HG03103 (cell line): ENCODE measurements around the gene MS4A14.
"Not testable (repeated sequence)": the region's sequence is repeated elsewhere in the genome, so short reads cannot be mapped to it uniquely, and the experiment has no call there.

Source experiments
- ATAC-seq: cut with Tn5 transposase; IDR thresholded peaks from one replicate; pipeline ENCODE4 v1.9.1; 2021; ENCODE audit warnings: low read depth; ENCODE audit not compliant: unreplicated experiment

The MS4A14 gene, protein sequence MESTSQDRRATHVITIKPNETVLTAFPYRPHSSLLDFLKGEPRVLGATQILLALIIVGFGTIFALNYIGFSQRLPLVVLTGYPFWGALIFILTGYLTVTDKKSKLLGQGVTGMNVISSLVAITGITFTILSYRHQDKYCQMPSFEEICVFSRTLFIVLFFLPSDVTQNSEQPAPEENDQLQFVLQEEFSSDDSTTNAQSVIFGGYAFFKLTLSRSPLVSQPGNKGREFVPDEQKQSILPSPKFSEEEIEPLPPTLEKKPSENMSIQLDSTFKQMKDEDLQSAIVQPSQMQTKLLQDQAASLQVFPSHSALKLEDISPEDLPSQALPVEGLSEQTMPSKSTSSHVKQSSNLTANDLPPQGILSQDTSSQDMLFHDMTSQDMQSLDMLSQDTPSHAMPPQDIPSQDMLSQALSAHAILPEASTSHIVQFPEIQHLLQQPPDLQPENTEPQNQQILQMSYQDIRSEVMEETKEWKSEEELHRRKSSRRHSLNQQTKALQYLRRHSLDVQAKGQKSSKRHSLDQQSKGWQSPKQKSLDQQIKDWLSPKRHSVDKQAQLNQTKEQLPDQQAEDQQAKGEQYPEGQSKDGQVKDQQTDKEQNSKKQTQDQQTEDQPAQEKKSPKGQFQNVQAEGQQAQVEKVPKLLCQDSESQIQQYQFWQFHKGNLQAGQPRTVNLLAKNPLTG

DNA sequence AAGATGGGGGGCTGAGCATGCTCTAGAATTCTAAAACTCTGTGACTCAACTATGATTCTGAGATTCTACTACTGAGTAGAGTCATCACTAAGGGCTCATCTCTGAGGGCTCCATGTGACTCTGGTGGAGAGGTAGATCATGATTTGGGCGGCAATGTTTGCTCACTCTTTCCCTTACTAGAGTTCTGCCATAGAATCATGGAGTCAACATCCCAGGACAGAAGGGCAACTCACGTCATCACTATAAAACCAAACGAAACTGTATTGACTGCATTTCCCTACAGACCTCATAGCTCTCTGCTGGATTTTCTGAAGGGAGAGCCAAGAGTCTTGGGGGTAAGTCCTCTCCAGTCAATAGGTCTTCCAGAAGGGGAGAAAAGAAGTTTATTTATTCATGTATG is at the start of gene MS4A14:
Gene MS4A14 (plus strand): TSS at position 78 of the 400 bp plus-strand sequence. CDS start 120 bp downstream, at position 198.
- no peak for ATAC-seq

DNA sequence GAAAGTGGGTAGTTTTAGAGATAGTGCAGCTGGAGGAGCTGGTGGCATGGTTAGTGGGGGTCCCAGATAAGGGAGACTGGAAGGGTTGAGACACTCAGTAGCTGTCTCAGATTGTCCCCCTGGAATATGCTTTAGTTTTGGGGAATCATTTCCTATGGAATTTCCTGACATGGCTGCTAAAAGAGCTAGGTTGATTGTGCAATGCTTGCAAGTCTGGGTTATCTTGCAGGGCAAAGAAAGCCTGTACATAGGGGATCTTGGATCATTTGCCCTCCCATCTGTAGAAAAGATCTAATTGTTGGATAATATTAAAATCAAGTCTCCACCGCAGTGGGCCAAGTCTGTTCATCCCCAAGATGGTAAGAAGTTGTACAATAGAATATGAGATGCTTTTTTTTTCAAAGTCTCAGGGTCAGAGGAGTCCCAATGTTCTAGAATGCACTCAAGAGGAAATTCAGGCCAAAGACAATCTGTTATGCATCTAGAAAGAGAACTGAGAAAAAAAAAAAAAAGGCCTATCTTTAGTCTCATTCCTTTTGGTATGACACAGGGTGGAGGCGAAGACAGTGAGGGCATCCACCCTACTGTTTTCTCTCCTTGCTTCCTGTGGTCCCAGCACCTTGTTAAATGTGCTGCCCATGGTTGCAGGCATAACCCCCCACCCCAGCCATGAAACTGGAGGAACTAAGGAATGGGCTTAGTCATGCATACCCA is 49.0 kb upstream of the MS4A14 start:
- peak; percentile 52 for ATAC-seq

DNA sequence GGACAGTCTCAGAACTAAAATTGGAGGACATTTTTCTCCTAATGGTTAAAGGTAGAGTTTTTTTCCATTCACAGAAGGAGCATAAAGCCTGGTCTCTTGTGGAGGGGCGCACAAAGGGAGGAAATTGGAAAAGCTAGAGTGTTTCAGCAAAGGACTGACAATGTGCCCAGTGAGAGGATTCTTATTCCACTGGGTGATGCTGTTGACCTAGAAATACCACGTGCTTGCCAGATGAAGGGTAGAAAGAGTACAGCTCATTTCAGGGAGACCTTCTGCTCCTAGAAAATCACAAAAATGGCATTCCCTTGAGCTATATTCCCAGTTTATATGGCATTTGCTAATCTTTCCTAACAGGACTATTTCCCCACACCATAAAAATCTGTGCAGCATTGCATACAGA is 48.1 kb upstream of the MS4A14 start:
- no peak for ATAC-seq

DNA sequence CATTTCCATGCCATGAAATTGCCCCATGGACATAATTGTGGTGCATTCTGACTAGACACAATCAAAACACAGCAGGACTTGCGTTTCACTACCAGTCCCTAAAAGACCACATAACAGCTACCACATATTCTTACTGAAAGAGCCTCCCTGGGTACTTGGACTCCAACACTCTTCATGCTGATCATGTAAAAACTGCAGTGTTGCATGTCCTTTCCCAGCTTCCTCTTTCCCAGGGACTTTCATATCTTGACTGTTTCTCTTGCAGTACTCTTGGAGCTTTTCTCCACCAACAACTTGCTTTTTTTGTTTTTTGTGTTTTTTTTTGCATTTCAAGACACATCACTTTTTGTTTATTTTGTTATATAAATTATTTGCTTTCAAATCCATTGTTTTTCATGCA is 46.3 kb upstream of the MS4A14 start:
- ATAC-seq: no peak

DNA sequence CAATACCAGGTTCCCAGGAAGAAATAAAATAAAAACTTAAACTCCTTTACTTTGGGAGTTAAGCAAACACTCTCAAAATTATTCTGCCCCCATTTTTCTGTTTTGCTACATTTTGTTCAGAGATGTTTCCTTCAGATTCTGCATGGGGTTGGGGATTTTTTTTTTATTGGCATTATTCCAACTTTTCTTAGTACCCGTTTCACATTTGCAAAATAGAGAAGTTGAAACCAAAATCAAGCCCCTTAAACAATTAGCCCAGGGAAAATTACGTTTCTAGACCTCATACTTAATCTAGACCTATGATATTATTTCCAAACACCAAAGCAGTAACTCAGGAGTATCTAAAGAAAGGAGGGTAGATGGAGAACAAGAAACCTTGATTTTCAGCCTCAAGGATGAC is 38.5 kb upstream of the MS4A14 start:
- ATAC-seq: no peak

DNA sequence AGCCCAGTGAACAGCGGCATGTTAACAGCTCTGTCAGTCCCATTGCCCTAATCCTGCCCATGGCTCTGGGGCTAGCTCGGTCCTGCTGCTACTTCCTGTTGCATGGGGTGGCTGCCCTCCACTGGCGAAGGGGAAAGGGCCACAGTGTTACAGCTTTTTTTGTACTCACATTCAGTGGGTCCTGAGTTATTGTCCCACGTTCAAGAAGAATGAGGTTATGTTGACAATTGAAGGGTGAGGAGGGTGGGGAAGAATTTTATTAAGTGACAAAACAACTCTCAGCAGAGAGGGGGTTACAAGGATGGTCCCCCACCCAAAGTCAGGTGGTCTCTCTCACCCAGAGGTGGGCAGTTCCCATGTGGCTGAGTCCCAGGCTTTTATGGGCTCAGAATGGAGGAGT is 35.6 kb upstream of the MS4A14 start:
- ATAC-seq: no peak

DNA sequence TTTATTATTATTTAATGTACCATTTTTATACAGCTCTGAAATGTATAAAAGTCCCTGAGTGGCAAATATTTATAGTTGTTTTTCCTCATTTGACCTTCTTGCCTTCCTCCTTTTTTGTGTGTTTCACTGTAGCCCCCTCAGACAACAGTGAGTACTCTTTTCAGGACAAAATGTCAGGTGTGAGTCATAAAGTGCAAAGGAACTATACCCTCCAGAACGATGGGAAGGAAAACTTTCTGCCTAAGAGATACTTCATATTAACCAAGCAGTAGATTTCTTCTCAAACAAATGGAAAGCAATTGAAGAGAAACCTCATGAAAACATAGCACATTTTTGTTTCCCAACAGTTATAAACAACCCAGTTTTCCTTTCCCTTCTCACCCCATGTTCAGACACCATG is 34.0 kb upstream of the MS4A14 start:
- ATAC-seq: no peak

DNA sequence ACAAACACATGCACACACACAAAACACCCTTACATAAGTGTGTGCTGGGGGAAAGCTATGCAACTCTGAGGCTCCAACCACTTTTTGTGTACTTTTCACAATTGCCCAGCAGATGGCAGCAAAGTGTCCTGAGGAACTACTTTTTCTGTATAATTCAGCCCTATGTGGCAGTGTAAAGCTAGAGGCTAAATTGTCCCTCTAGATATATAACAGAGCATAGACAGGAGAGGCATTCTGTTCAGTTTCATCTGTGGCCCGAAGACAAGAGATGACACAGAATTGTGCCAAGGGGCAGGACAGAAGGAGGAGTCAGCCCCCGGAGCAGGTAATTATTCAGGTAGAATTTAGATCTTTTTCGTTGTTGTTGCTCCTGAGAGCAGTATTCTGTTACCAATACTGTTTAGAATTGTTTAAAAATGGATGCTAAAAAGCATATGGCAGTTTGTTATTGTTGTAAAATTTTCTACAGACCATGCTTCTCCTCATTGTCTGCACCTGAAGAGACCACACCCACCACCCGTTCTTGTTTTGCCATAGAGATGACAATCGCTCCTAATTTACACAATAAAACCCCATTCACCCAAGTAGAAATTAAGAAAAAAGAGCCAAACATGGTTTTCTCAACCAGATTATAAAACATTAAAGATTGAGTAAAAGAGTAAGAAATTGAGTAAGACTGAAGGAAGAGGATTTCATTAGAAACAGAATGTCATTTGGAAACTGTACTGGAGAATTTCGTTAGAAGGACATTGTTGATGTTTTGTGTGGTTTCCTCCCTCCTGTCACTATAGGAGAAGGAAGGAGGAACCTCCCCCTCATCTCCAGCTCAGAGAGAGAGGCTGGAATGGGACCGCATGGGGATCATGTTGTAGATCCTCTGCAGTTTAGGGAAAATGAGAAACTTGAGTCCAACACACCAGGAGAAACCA is 32.5 kb upstream of the MS4A14 start:
- ATAC-seq: peak; percentile 70

DNA sequence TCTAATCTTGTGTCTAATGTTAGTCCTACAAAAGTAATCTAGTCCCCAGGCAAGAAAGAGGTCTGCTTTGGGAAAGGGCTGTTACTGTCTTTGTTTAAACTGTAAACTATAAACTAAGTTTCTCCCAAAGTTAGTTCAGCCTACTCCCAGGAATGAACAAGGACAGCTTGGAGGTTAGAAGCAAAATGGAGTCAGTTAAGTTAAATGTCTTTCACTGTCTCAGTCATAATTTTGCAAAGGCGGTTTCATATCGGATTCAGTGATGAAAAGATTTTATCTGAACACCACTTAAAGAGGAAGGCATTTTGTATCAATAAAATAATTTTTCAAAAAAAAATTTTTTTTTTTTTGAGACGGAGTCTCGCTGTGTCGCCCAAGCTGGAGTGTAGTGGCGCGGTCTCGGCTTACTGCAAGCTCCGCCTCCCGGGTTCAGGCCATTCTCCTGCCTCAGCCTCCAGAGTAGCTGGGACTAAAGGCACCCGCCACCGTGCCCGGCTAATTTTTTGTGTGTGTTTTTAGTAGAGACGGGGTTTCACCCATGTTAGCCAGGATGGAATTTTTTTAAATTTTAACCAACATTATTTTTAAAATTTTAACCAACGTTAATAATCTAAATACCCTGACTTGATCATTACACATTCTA is 29.9 kb upstream of the MS4A14 start:
- not testable (repeated sequence) for ATAC-seq

DNA sequence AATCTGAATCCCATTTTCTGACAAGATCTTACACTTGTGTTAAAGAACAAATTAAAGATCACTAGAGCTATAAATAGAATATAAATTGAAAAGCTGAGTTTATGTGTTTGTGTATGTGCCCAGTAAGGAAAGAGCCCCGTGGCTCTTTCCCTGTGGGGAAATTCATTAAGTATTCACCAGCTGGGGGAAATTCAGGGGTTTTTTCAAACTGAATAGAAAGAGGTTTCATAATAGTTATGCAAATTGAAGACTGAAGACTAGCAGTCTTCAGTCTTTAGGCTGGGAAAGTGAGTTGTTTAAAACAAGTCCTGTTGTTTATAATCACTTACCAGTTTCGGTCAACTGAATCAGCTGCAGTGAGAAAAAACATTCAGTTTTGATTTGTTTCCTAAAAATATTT is 29.2 kb upstream of the MS4A14 start:
- peak; percentile 60 for ATAC-seq

DNA sequence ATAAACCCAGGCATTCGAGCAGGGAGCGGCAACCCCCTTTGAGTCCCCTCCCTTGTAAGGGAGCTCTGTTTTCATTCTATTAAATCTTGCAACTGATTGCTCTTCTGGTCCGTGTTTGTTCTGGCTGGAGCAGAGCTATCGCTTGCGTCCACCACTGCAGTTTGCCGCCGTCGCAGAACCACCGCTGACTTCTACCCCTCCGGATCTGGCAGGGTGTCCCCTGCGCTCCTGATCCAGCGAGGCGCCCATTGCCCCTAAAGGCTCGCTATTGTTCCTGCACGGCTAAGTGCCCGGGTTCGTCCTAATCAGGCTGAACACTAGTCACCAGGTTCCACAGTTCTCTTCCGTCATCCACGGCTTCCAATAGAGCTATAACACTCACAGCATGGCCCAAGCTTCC is 28.4 kb upstream of the MS4A14 start:
- no peak for ATAC-seq

DNA sequence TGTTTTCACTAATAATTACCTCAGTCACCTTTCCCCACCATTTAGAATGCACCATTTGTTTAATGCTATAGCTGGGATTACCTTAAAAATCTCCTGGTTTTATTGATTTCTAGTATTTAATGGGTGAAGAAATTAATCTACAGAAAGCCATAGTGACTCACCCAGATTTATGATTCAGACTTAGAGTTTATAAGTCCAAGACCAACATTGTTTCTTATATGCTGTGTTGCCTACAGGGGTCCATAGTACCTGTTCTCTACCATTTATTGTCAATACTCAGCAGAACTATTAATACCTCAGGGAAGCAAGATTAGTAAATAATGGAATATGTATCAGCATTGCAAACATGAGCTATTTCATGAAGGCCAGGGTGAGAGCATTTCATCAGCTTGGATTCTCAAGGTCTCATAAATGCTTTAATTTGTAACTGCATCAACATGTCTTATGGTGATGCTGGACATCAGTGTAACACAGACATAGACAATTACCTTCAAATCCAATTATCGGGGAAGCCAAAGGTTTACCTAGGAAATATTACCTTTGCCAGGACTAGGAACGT is 25.9 kb upstream of the MS4A14 start:
- ATAC-seq: no peak

DNA sequence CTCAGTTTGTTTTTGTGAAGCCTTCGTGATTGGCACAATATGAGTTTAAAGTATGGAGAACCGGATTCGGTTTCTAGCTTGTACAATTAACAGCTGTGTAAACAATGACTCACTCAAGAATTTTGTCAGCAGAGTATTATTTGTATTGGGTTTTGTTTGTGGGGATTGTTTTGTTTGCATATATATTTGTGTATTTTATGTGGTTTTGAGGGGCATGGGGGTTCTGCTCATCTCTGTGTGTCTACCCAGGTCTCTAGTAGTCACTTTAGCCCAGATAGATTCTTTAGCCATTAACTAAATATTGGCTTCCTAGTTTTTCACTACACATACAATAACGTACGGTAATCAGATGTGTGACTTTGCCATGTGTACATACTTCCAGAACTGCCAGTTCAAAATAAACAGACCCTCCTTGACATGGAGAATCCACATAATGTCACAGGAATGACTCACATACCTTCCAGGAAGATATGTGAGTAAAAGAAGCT is 25.4 kb upstream of the MS4A14 start:
- no peak for ATAC-seq

DNA sequence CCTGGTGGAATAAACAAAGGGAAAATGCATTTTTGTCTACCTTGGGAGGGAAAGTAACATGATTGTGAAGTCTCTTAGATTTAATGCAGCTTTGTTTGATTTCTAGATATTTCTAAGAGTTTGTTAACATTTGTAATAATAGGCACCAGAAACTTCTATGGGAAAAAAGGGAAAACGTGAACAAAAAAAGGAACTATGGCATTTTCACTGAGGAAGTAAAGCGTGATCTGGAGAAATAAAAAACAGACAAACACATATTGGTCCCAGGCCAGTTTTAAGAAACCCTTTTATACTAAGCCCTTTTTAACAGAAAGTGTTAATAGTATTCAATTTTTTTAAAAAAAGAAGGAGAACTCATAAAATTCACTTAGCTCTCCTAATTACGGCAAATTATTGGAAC is 24.9 kb upstream of the MS4A14 start:
- no peak for ATAC-seq

DNA sequence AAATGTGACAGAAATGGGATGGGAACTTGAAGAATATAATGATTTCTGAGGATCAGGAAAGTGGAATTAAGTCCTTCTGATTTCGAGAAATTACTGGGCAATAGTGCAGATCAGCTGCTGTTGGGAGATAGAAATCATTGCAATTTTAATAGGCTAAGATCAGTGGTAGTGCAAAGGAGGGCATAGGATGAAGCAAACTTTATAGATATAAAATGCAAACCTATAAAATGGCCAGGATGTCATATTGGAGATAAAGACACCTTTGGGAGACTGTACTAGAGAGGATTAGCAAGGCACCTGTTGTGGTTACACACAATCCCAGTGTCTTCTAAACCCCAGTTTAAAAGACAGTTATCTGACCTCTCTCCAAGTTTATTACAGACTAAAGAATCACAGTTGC is 24.4 kb upstream of the MS4A14 start:
- no peak for ATAC-seq

DNA sequence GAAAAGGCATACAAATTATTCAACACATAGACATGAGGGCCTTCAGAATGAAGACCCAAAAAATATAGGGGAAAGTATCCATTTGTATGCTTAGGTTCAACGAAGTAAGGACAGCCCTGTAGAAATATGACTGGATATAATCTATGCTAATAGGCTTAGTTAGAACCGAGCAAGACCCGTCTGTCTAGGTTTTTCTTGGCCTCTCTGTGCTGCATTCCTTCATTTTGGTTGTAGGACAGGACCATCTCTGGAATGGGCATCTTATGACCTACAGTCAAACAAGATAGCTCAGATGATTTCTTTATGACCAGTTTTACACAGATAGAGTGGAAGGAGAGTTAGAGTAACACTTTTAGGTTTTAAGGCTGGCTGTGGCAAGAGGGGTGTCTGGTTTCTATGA is 23.5 kb upstream of the MS4A14 start:
- ATAC-seq: no peak

DNA sequence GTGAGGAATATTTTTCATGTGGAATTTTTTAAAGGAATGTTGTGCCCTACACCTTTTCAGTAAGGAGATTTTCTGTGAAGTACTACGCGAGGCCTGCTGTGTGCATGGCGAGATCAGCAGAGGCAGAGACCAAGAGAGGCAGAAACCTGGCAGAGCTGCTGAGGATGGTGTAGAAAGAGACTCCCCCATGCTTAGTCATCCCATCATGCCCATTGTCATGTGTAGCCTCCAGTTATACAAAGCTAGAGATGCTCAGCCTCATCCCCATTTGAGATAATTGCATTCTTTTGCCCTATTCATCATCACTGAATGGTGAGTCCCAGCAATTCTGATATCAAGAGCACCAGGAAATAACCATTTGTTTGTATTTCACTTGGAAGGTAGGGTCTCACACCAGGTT is 20.9 kb upstream of the MS4A14 start:
- no peak for ATAC-seq

DNA sequence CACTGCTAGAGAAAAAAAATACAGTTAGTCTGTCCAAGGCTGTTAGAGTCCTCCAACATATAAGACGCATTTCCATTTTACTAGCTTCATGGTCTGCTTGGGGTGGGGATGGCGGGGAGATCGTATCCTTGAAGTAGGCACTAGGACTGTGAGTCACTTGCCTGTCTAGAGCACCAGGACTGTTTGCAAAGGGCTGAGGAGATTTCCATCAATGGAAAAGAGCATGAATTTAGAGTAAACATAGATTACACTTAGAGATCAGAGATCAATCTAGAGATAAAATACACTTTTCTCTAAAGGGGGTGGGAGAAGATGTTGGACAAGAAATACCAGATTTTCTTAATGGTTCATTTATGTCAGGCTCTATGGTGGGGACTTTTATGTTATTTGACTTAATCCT is 19.7 kb upstream of the MS4A14 start:
- no peak for ATAC-seq

DNA sequence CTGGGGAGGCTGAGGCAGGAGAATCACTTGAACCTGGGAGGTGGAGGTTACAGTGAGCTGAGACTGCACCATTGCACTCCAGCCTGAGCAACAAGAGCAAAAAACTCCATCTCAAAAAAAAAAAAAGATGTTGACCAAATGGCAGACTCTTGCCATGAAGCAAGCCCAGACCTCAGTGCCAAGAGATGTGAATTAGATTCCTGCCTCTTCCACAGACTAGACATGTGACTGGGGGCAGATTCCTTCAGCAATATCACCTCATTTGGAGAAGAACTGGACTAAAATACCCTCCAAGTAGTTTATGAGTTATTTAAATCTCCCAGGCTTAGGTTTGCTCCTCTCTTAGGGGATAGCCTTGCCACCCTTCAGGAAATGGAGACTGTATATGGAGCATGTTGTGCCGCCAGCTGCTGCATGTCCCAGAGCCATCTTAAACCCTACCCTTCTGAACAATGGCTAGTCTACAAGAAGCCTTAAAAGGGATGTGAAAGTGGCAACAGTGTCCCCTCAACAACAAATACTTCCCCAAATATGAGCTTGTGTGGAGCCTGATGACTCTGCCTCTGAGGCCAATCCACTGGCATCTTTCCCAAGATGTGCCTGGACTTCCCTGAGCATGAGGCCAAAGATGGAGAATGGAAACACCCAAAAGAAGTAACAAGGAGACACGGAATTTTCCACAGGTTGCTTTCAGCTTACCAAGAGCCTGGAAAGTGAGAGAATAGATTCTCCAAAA is 18.7 kb upstream of the MS4A14 start:
- peak; percentile 38 for ATAC-seq
